ENCODE data around the gene SZT2.

The SZT2 gene

GRCh38 chr1:43348343-43348808, 41.3 kb upstream of the SZT2 start:
- Histone ChIP-seq H3K36me3 (ENCODE audit: control insufficient read depth, insufficient read depth, low read length) (no peaks in the 10 kb centered on the region), H4K5ac (ENCODE audit: low read length) (no peak overlapping the region), H3K18ac (ENCODE audit: low read length) (peak overlapping the region; percentile 91), H3K79me1 (ENCODE audit: low read length) (no peaks in the 10 kb centered on the region), H3K23ac (ENCODE audit: low read length) (no peak overlapping the region), H3K56ac (ENCODE audit: low read length) (peak overlapping the region; percentile 89), H2BK15ac (replicated peaks; ENCODE audit: low read depth) (no peak overlapping the region), H2AK5ac (ENCODE audit: low read length) (no peak overlapping the region), H3K4me3 (ENCODE audit: low read length) (peak overlapping the region; percentile 37), H3K4me2 (ENCODE audit: low read length) (peak overlapping the region; percentile 76), H3K4me1 (ENCODE audit: control insufficient read depth, low read depth, low read length) (peaks cover 7% of the 10 kb centered on the region), H3K27ac (ENCODE audit: low read depth, low read length) (peak overlapping the region; percentile 71), H3K79me2 (ENCODE audit: control insufficient read depth, insufficient read depth, low read length) (no peaks in the 10 kb centered on the region), H3K27me3 (ENCODE audit: insufficient read depth, low read length, poor library complexity) (no peaks in the 10 kb centered on the region), H3K9ac (ENCODE audit: low read length) (peak overlapping the region; percentile 85), H4K8ac (ENCODE audit: low read depth, low read length) (no peak overlapping the region), H3K4ac (ENCODE audit: low read depth, low read length) (peak overlapping the region; percentile 91), H2BK120ac (ENCODE audit: low read depth, low read length) (no peak overlapping the region), H2BK5ac (ENCODE audit: low read length) (no peak overlapping the region)
- DNase-seq: no peak
- no CpG with 5 or more reads among the region's 22 CpGs for WGBS (ENCODE audit: extremely low coverage, insufficient coverage, low lambda C conversion rate)

GRCh38 chr1:43348809-43349593, 40.7 kb upstream of the SZT2 start:
- H3K27me3 ChIP-seq (ENCODE audit: insufficient read depth, low read length, poor library complexity): no peaks in the 10 kb centered on the region
- H3K56ac ChIP-seq (ENCODE audit: low read length): peak overlapping the region; percentile 99
- peaks cover 7% of the 10 kb centered on the region for H3K4me1 ChIP-seq (ENCODE audit: control insufficient read depth, low read depth, low read length)
- no peak overlapping the region for H2AK5ac ChIP-seq (ENCODE audit: low read length)
- WGBS (ENCODE audit: extremely low coverage, insufficient coverage, low lambda C conversion rate): no CpG with 5 or more reads among the region's 72 CpGs
- H3K4ac ChIP-seq (ENCODE audit: low read depth, low read length): peak overlapping the region; percentile 91
- no peak overlapping the region for H3K23ac ChIP-seq (ENCODE audit: low read length)
- peak; percentile 95 for DNase-seq
- no peak overlapping the region for H4K5ac ChIP-seq (ENCODE audit: low read length)
- peak overlapping the region; percentile 68 for H3K4me3 ChIP-seq (ENCODE audit: low read length)
- no peaks in the 10 kb centered on the region for H3K79me2 ChIP-seq (ENCODE audit: control insufficient read depth, insufficient read depth, low read length)
- peak overlapping the region; percentile 93 for H2BK5ac ChIP-seq (ENCODE audit: low read length)
- no peaks in the 10 kb centered on the region for H3K79me1 ChIP-seq (ENCODE audit: low read length)
- H3K27ac ChIP-seq (ENCODE audit: low read depth, low read length): peak overlapping the region; percentile 99
- peak overlapping the region; percentile 92 for H3K9ac ChIP-seq (ENCODE audit: low read length)
- H2BK15ac ChIP-seq (replicated peaks; ENCODE audit: low read depth): no peak overlapping the region
- peak overlapping the region; percentile 47 for H2BK120ac ChIP-seq (ENCODE audit: low read depth, low read length)
- H3K36me3 ChIP-seq (ENCODE audit: control insufficient read depth, insufficient read depth, low read length): no peaks in the 10 kb centered on the region
- H4K8ac ChIP-seq (ENCODE audit: low read depth, low read length): no peak overlapping the region
- peak overlapping the region; percentile 91 for H3K18ac ChIP-seq (ENCODE audit: low read length)
- H3K4me2 ChIP-seq (ENCODE audit: low read length): peak overlapping the region; percentile 85

- Histone ChIP-seq H4K5ac (ENCODE audit: low read length) (peak overlapping the region; percentile 86), H3K56ac (ENCODE audit: low read length) (peak overlapping the region; percentile 84), H4K8ac (ENCODE audit: low read depth, low read length) (no peak overlapping the region), H3K27ac (ENCODE audit: low read depth, low read length) (peak overlapping the region; percentile 99), H3K4ac (ENCODE audit: low read depth, low read length) (peak overlapping the region; percentile 17), H2BK15ac (replicated peaks; ENCODE audit: low read depth) (no peak overlapping the region), H3K36me3 (ENCODE audit: control insufficient read depth, insufficient read depth, low read length) (no peaks in the 10 kb centered on the region), H2AK5ac (ENCODE audit: low read length) (peak overlapping the region; percentile 29), H3K4me1 (ENCODE audit: control insufficient read depth, low read depth, low read length) (peaks cover 7% of the 10 kb centered on the region), H3K79me1 (ENCODE audit: low read length) (no peaks in the 10 kb centered on the region), H3K18ac (ENCODE audit: low read length) (peak overlapping the region; percentile 13), H3K27me3 (ENCODE audit: insufficient read depth, low read length, poor library complexity) (no peaks in the 10 kb centered on the region), H3K79me2 (ENCODE audit: control insufficient read depth, insufficient read depth, low read length) (no peaks in the 10 kb centered on the region), H2BK5ac (ENCODE audit: low read length) (peak overlapping the region; percentile 18), H3K4me3 (ENCODE audit: low read length) (no peak overlapping the region), H3K23ac (ENCODE audit: low read length) (no peak overlapping the region), H3K4me2 (ENCODE audit: low read length) (peak overlapping the region; percentile 55), H2BK120ac (ENCODE audit: low read depth, low read length) (no peak overlapping the region), H3K9ac (ENCODE audit: low read length) (peak overlapping the region; percentile 52)
- WGBS (ENCODE audit: extremely low coverage, insufficient coverage, low lambda C conversion rate): no CpG with 5 or more reads among the region's 11 CpGs
- DNase-seq: no peak
These were observed 39.9 kb upstream of the SZT2 start for GRCh38 chr1:43349594-43350306.

GRCh38 chr1:43350976-43351375, 38.7 kb upstream of the SZT2 start:
- Histone ChIP-seq H3K23ac (ENCODE audit: low read length) (no peak overlapping the region), H3K27me3 (ENCODE audit: insufficient read depth, low read length, poor library complexity) (no peaks in the 10 kb centered on the region), H4K8ac (ENCODE audit: low read depth, low read length) (no peak overlapping the region), H3K27ac (ENCODE audit: low read depth, low read length) (no peak overlapping the region), H2BK15ac (replicated peaks; ENCODE audit: low read depth) (no peak overlapping the region), H4K5ac (ENCODE audit: low read length) (no peak overlapping the region), H3K4me3 (ENCODE audit: low read length) (no peak overlapping the region), H3K9ac (ENCODE audit: low read length) (no peak overlapping the region), H3K4me2 (ENCODE audit: low read length) (no peak overlapping the region), H3K36me3 (ENCODE audit: control insufficient read depth, insufficient read depth, low read length) (no peaks in the 10 kb centered on the region), H3K18ac (ENCODE audit: low read length) (no peak overlapping the region), H3K4me1 (ENCODE audit: control insufficient read depth, low read depth, low read length) (peaks cover 5% of the 10 kb centered on the region), H3K4ac (ENCODE audit: low read depth, low read length) (no peak overlapping the region), H3K79me2 (ENCODE audit: control insufficient read depth, insufficient read depth, low read length) (no peaks in the 10 kb centered on the region), H3K56ac (ENCODE audit: low read length) (no peak overlapping the region), H2BK5ac (ENCODE audit: low read length) (no peak overlapping the region), H2AK5ac (ENCODE audit: low read length) (no peak overlapping the region), H2BK120ac (ENCODE audit: low read depth, low read length) (no peak overlapping the region), H3K79me1 (ENCODE audit: low read length) (no peaks in the 10 kb centered on the region)
- no CpG with 5 or more reads among the region's 1 CpG for WGBS (ENCODE audit: extremely low coverage, insufficient coverage, low lambda C conversion rate)
- no peak for DNase-seq

- H3K23ac ChIP-seq (ENCODE audit: low read length): no peak overlapping the region
- H3K4ac ChIP-seq (ENCODE audit: low read depth, low read length): no peak overlapping the region
- no peak overlapping the region for H3K56ac ChIP-seq (ENCODE audit: low read length)
- no peaks in the 10 kb centered on the region for H3K36me3 ChIP-seq (ENCODE audit: control insufficient read depth, insufficient read depth, low read length)
- no peak overlapping the region for H3K27ac ChIP-seq (ENCODE audit: low read depth, low read length)
- no peak overlapping the region for H4K8ac ChIP-seq (ENCODE audit: low read depth, low read length)
- H3K79me2 ChIP-seq (ENCODE audit: control insufficient read depth, insufficient read depth, low read length): no peaks in the 10 kb centered on the region
- H2BK15ac ChIP-seq (replicated peaks; ENCODE audit: low read depth): no peak overlapping the region
- WGBS (ENCODE audit: extremely low coverage, insufficient coverage, low lambda C conversion rate): no CpG with 5 or more reads among the region's 10 CpGs
- no peak overlapping the region for H3K4me3 ChIP-seq (ENCODE audit: low read length)
- H2AK5ac ChIP-seq (ENCODE audit: low read length): no peak overlapping the region
- DNase-seq: no peak
- no peak overlapping the region for H3K9ac ChIP-seq (ENCODE audit: low read length)
- H4K5ac ChIP-seq (ENCODE audit: low read length): no peak overlapping the region
- no peak overlapping the region for H2BK5ac ChIP-seq (ENCODE audit: low read length)
- H3K4me2 ChIP-seq (ENCODE audit: low read length): no peak overlapping the region
- H3K4me1 ChIP-seq (ENCODE audit: control insufficient read depth, low read depth, low read length): peaks cover 5% of the 10 kb centered on the region
- no peaks in the 10 kb centered on the region for H3K27me3 ChIP-seq (ENCODE audit: insufficient read depth, low read length, poor library complexity)
- H3K18ac ChIP-seq (ENCODE audit: low read length): no peak overlapping the region
- H2BK120ac ChIP-seq (ENCODE audit: low read depth, low read length): no peak overlapping the region
- no peaks in the 10 kb centered on the region for H3K79me1 ChIP-seq (ENCODE audit: low read length)
These were observed 38.0 kb upstream of the SZT2 start for GRCh38 chr1:43351421-43352350.

All from mesendoderm (in vitro differentiated cells).